DND-41 (cell line): ENCODE measurements around the gene RUNX1.
A peak's percentile ranks its signal among the peaks of the same experiment; 100 is the strongest.

Experiments used
- ATAC-seq: fragments of 200-7000 bp; cut with Tn5 transposase; 3 replicates; pipeline ENCODE4 v1.9.1; 2021; ENCODE audit warnings: low read depth; ENCODE audit not compliant: insufficient read depth
- DNase-seq: peaks from one replicate; pipeline ENCODE4 v3.0.0-alpha.2; 2020
- H2AFZ ChIP-seq: 2 replicates; pipeline ENCODE4 v1.6.0; 2012; ENCODE audit warnings: low read depth, low read length
- H3K27ac ChIP-seq: 2 replicates; pipeline ENCODE4 v1.5.1; 2012; ENCODE audit warnings: low read length, inconsistent platforms
- H3K27me3 ChIP-seq: fragments of 200-600 bp; sonication (generic); 2 replicates; pipeline ENCODE4 v1.6.0; 2012; ENCODE audit warnings: low read length, mild to moderate bottlenecking, inconsistent platforms; ENCODE audit not compliant: insufficient read depth, poor library complexity
- H3K36me3 ChIP-seq: 2 replicates; pipeline ENCODE4 v1.5.1; 2012; ENCODE audit warnings: low read length, inconsistent platforms; ENCODE audit not compliant: insufficient read depth
- H3K4me1 ChIP-seq: 2 replicates; pipeline ENCODE4 v1.5.1; 2012; ENCODE audit warnings: mild to moderate bottlenecking, low read length; ENCODE audit not compliant: insufficient read depth
- H3K4me2 ChIP-seq: 2 replicates; pipeline ENCODE4 v1.6.0; 2012; ENCODE audit warnings: mild to moderate bottlenecking, moderate library complexity, low read length, inconsistent platforms; ENCODE audit not compliant: insufficient read depth
- H3K4me3 ChIP-seq, 2 experiments: fragments of 200-600 bp in 1 of 2; shearing (Covaris generic) in 1 of 2; 2 replicates each; pipeline ENCODE4 v1.5.1; 2012 to 2016; ENCODE audit warnings: inconsistent platforms in 2 of 2, low read length in 2 of 2, mild to moderate bottlenecking in 2 of 2, low read depth in 1 of 2, moderate library complexity in 1 of 2
- H3K79me2 ChIP-seq: 2 replicates; pipeline ENCODE4 v1.6.0; 2012; ENCODE audit warnings: low read length, inconsistent platforms; ENCODE audit not compliant: insufficient read depth
- H3K9ac ChIP-seq: 2 replicates; pipeline ENCODE4 v1.6.0; 2012; ENCODE audit warnings: low read depth, mild to moderate bottlenecking, inconsistent platforms, low read length, moderate library complexity
- H3K9me3 ChIP-seq: 2 replicates; pipeline ENCODE4 v1.5.1; 2012; ENCODE audit warnings: low read length, moderate library complexity, mild to moderate bottlenecking, inconsistent platforms; ENCODE audit not compliant: insufficient read depth, severe bottlenecking
- H4K20me1 ChIP-seq: 2 replicates; pipeline ENCODE4 v1.6.0; 2012; ENCODE audit warnings: low read length; ENCODE audit not compliant: insufficient read depth
- CTCF ChIP-seq: IDR thresholded peaks from 2 replicates; pipeline ENCODE4 v1.5.1; 2012; ENCODE audit warnings: borderline replicate concordance, low read length, moderate library complexity, mild to moderate bottlenecking; ENCODE audit not compliant: poor library complexity, severe bottlenecking; ENCODE audit errors: extremely low read depth
- EZH2 ChIP-seq: IDR thresholded peaks from 3 replicates; pipeline ENCODE4 v1.6.1; 2012; ENCODE audit warnings: borderline replicate concordance, low read depth, mild to moderate bottlenecking, moderate library complexity, low read length, inconsistent platforms; ENCODE audit not compliant: severe bottlenecking

The RUNX1 gene

GRCh38 chr21:34899760-34900159, 149.3 kb downstream of the RUNX1 start:
- no peaks in the 10 kb centered on the region for H3K27me3 ChIP-seq
- ATAC-seq (no peak), DNase-seq (no peak)
- H2AFZ ChIP-seq: no peak overlapping the region
- no peak overlapping the region for H3K4me2 ChIP-seq
- peaks cover 16% of the 10 kb centered on the region for H3K9me3 ChIP-seq
- H3K4me3 ChIP-seq: no peak overlapping the region
- H3K27ac ChIP-seq: no peak overlapping the region
- peaks cover 19% of the 10 kb centered on the region for H3K4me1 ChIP-seq
- TF ChIP-seq CTCF (no peak), EZH2 (no peak)
- no peak overlapping the region for H3K9ac ChIP-seq
- peaks cover 98% of the 10 kb centered on the region for H3K79me2 ChIP-seq
- peaks cover 12% of the 10 kb centered on the region; the same call in 1 of the 2 replicates for H4K20me1 ChIP-seq
- peaks cover 51% of the 10 kb centered on the region for H3K36me3 ChIP-seq

- Histone ChIP-seq H3K36me3 (peaks cover 51% of the 10 kb centered on the region), H3K27me3 (no peaks in the 10 kb centered on the region), H3K79me2 (peaks cover 98% of the 10 kb centered on the region), H3K4me2 (no peak overlapping the region), H3K4me3 (no peak overlapping the region), H3K27ac (no peak overlapping the region), H4K20me1 (peaks cover 12% of the 10 kb centered on the region; the same call in 1 of the 2 replicates), H3K9ac (no peak overlapping the region), H3K9me3 (peaks cover 16% of the 10 kb centered on the region), H3K4me1 (peaks cover 24% of the 10 kb centered on the region), H2AFZ (no peak overlapping the region)
- DNase-seq (no peak), ATAC-seq (no peak)
- no peak for TF ChIP-seq EZH2
- no peak for TF ChIP-seq CTCF
These were observed 149.8 kb downstream of the RUNX1 start for GRCh38 chr21:34899302-34899701.

GRCh38 chr21:34897828-34898227, 151.3 kb downstream of the RUNX1 start:
- Histone ChIP-seq H4K20me1 (peaks cover 15% of the 10 kb centered on the region), H3K36me3 (peaks cover 51% of the 10 kb centered on the region), H3K4me2 (no peak overlapping the region), H3K27ac (no peak overlapping the region), H2AFZ (no peak overlapping the region), H3K9me3 (peaks cover 16% of the 10 kb centered on the region), H3K9ac (no peak overlapping the region), H3K4me1 (peaks cover 39% of the 10 kb centered on the region), H3K27me3 (no peaks in the 10 kb centered on the region), H3K4me3 (no peak overlapping the region), H3K79me2 (peaks cover 98% of the 10 kb centered on the region)
- no peak for DNase-seq
- ATAC-seq: no peak
- TF ChIP-seq CTCF: no peak
- no peak for TF ChIP-seq EZH2

GRCh38 chr21:34894401-34894800, 154.7 kb downstream of the RUNX1 start:
- TF ChIP-seq CTCF (no peak), EZH2 (no peak)
- Histone ChIP-seq H3K4me1 (peaks cover 67% of the 10 kb centered on the region), H4K20me1 (peaks cover 12% of the 10 kb centered on the region), H3K4me3 (no peak overlapping the region), H3K4me2 (0 out of 2 replicates have a peak overlapping the region, but pooled peaks have one; percentile 26), H3K27me3 (no peaks in the 10 kb centered on the region), H3K27ac (peak overlapping the region; percentile 71), H3K79me2 (peaks cover 99% of the 10 kb centered on the region), H3K36me3 (peaks cover 40% of the 10 kb centered on the region), H3K9ac (no peak overlapping the region), H3K9me3 (peaks cover 16% of the 10 kb centered on the region), H2AFZ (no peak overlapping the region)
- peak; percentile 24 for DNase-seq
- ATAC-seq: no peak
